Nephron (organoid): ENCODE data around the gene NCDN.

ENCODE experiments used
- H3K27ac Mint-ChIP-seq, 3 experiments: 2 replicates each; pipeline ENCODE4 v1.8.0; 2020; ENCODE audit warnings: mixed read lengths in 3 of 3, mild to moderate bottlenecking in 2 of 3, moderate library complexity in 1 of 3
- H3K27me3 Mint-ChIP-seq: 2 replicates; pipeline ENCODE4 v1.8.0; 2021; ENCODE audit warnings: low read depth, mild to moderate bottlenecking, moderate library complexity, mixed read lengths
- H3K36me3 Mint-ChIP-seq: 2 replicates; pipeline ENCODE4 v1.8.0; 2020; ENCODE audit warnings: low read depth, mixed read lengths
- H3K4me1 Mint-ChIP-seq: 2 replicates; pipeline ENCODE4 v1.8.0; 2020; ENCODE audit warnings: mixed read lengths
- H3K4me3 Mint-ChIP-seq, 3 experiments: 2 replicates each; pipeline ENCODE4 v1.8.0; 2020; ENCODE audit warnings: mild to moderate bottlenecking in 3 of 3, mixed read lengths in 3 of 3, moderate library complexity in 2 of 3
- H3K9me3 Mint-ChIP-seq: 2 replicates; pipeline ENCODE4 v1.8.0; 2020; ENCODE audit warnings: mixed read lengths
- CTCF ChIP-seq, 3 experiments: fragments of 200-600 bp; sonication (generic); IDR thresholded peaks; one replicate each; pipeline ENCODE4 v1.5.0; 2021; ENCODE audit warnings: antibody characterized with exemption in 3 of 3; ENCODE audit not compliant: unreplicated experiment in 3 of 3

NCDN gene

GRCh38 chr1:35588197-35588910 is 30.8 kb downstream of the NCDN start:
- no peaks in the 10 kb centered on the region for H3K9me3 Mint-ChIP-seq
- no peak overlapping the region for H3K4me3 Mint-ChIP-seq
- H3K27ac Mint-ChIP-seq = no peak overlapping the region
- TF ChIP-seq CTCF (IDR thresholded peaks at IDR 0.05; ENCODE audit: unreplicated experiment in 3 of 3) = no peak
- peaks cover 4% of the 10 kb centered on the region for H3K27me3 Mint-ChIP-seq
- H3K4me1 Mint-ChIP-seq = no peaks in the 10 kb centered on the region
- no peaks in the 10 kb centered on the region for H3K36me3 Mint-ChIP-seq

DNA sequence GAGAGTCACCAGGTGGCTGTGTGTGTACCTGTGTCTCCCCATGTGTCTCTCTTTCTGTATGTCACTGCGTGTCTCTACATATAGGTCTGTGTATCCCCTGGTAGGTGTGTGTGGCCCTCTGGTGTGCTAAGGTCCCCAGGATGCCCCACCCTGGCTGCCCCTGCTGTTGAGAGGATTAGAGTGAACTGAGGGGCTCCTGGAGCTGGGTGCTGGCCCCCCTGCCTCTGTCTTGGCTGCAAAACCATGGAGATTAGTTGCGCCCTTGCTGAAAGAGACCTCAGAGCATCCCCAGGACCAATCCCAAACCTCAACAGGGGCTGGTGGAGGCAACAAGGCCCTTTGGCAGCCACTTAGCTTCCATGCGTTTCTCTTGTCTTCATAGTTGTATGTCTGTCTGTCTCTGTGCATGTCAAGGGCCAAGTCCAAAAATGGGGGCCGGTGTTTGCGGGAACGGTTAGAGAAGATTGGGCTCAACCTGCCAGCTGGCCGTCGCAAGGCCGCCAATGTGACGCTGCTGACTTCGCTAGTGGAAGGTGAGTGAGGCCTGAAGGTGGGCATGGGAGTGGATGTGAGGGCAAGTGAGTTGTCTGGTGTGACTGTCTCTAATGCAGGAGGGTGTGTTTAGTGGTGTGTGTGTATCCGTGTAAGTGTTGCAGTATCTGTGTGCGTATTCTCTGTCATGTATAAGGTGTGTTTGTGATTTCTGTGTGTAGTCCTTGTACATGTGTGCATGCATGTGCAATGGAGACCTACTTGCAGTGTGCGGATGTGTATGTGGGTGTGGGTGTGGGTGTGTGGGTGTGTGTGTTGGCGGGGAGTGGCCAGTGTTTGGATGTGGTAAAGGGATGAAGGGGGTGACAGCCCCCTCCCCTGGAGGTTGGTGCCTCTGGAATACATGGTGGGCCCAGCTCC is 32.2 kb downstream of the NCDN start:
- no peaks in the 10 kb centered on the region for H3K27me3 Mint-ChIP-seq
- H3K4me3 Mint-ChIP-seq = no peak overlapping the region
- no peaks in the 10 kb centered on the region for H3K9me3 Mint-ChIP-seq
- H3K4me1 Mint-ChIP-seq = no peaks in the 10 kb centered on the region
- TF ChIP-seq CTCF (IDR thresholded peaks at IDR 0.05; ENCODE audit: unreplicated experiment in 3 of 3) = no peak
- no peaks in the 10 kb centered on the region for H3K36me3 Mint-ChIP-seq
- no peak overlapping the region for H3K27ac Mint-ChIP-seq

- Mint-ChIP-seq H3K27ac (no peak overlapping the region), H3K36me3 (no peaks in the 10 kb centered on the region), H3K9me3 (no peaks in the 10 kb centered on the region), H3K4me3 (no peak overlapping the region), H3K4me1 (no peaks in the 10 kb centered on the region), H3K27me3 (no peaks in the 10 kb centered on the region)
- no peak for TF ChIP-seq CTCF (IDR thresholded peaks at IDR 0.05; ENCODE audit: unreplicated experiment in 3 of 3)
Observed at GRCh38 chr1:35590476-35591040, 33.0 kb downstream of the NCDN start.

DNA sequence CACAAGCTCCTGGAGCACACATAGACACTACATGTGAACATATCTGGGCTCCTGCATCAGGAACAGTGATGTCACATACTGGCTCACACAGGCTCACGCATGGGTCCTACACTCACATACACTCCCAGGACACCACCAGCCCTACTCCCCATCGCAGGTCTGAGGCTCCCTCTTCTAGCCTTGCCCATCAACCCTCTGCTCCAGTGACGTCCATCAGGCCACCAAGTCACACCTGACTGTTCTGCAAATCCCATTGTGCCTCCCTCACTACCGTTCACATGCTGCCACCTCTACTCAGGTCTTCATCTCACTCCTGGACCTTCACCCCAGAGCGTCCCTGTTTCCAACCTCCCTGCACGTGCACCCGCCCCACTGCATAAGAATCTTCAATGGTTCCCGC is 33.6 kb downstream of the NCDN start:
- Mint-ChIP-seq H3K27ac (no peak overlapping the region), H3K4me3 (no peak overlapping the region), H3K4me1 (no peaks in the 10 kb centered on the region), H3K9me3 (no peaks in the 10 kb centered on the region), H3K36me3 (no peaks in the 10 kb centered on the region), H3K27me3 (no peaks in the 10 kb centered on the region)
- no peak for TF ChIP-seq CTCF (IDR thresholded peaks at IDR 0.05; ENCODE audit: unreplicated experiment in 3 of 3)

GRCh38 chr1:35592991-35593769 is 35.6 kb downstream of the NCDN start:
- Mint-ChIP-seq H3K36me3 (no peaks in the 10 kb centered on the region), H3K27ac (no peak overlapping the region), H3K4me3 (no peak overlapping the region)

More at GRCh38 chr1:35592991-35593769, 35.6 kb downstream of the NCDN start:
- Mint-ChIP-seq H3K9me3 (no peaks in the 10 kb centered on the region), H3K4me1 (no peaks in the 10 kb centered on the region), H3K27me3 (no peaks in the 10 kb centered on the region)
- no peak for TF ChIP-seq CTCF (IDR thresholded peaks at IDR 0.05; ENCODE audit: unreplicated experiment in 3 of 3)
